HCT116 (cell line): Measurements from ENCODE around the gene LTO1. TPM values are rescaled to one million over a fixed set of nuclear protein-coding genes. Genes with fewer than 3 reads are reported as not detected.

Experiments
- ATAC-seq: fragments of 200-7000 bp; cut with Tn5 transposase; 2 replicates; pipeline ENCODE4 v1.9.1; 2020; ENCODE audit warnings: mild to moderate bottlenecking, moderate library complexity
- BruUV-seq: library from RNA; stranded (reverse); fragments of 400-500 nt; replicated peaks from 2 replicates; lab custom pipeline; 2021; lab: Mats Ljungman, UMichigan
- CTCF ChIA-PET: fragments of 300-600 bp; sonication (Branson Sonifier 250); formaldehyde crosslinking; loops from one replicate; lab custom pipeline; 2021; ENCODE audit warnings: antibody characterized with exemption; lab: Charles Lee
- POLR2A ChIA-PET: fragments of 300-600, 350-600 bp; sonication (Branson Sonifier 250); formaldehyde crosslinking; loops from one replicate; lab custom pipeline; 2021; ENCODE audit warnings: antibody characterized with exemption; lab: Charles Lee
- RAD21 ChIA-PET, 2 experiments: fragments of 300-600 bp; sonication (Branson Sonifier 250); formaldehyde crosslinking; loops; one replicate each; lab custom pipeline; 2023; ENCODE audit warnings: low total read pairs in 2 of 2; ENCODE audit not compliant: uncharacterized antibody in 2 of 2, unreplicated experiment in 2 of 2, low non-redundant PET in 1 of 2; lab: Charles Lee
- DNase-seq: peaks from one replicate; pipeline ENCODE4 v3.0.0-alpha.2; 2010; ENCODE audit warnings: low read depth, low spot score
- H2AFZ ChIP-seq: fragments of 200-600 bp; shearing (Covaris generic), sonication (generic); 2 replicates; pipeline ENCODE4 v1.6.1; 2017; ENCODE audit warnings: low read depth, mixed run types, mixed read lengths, antibody characterized with exemption, low read length; ENCODE audit not compliant: poor library complexity, severe bottlenecking
- H3K27ac ChIP-seq: 2 replicates; pipeline ENCODE4 v1.5.1; 2012; ENCODE audit warnings: low read depth, low read length
- H3K27me3 ChIP-seq: fragments of 200-600 bp; sonication (generic); 2 replicates; pipeline ENCODE4 v1.6.1; 2016; ENCODE audit warnings: mixed run types, low read length, mixed read lengths; ENCODE audit not compliant: insufficient read depth
- H3K36me3 ChIP-seq, 2 experiments: fragments of 200-500 bp in 1 of 2; fragments of 200-600 bp in 1 of 2; sonication (Bioruptor generic) in 1 of 2; sonication (generic) in 1 of 2; 2 replicates each; pipeline versions ENCODE4 v1.5.1 to v1.6.1; 2014 to 2016; ENCODE audit warnings: low read length in 2 of 2, inconsistent platforms in 1 of 2, mixed read lengths in 1 of 2, mixed run types in 1 of 2; ENCODE audit not compliant: insufficient read depth in 2 of 2, control insufficient read depth in 1 of 2
- H3K4me1 ChIP-seq, 2 experiments: fragments of 200-600 bp in 1 of 2; sonication (generic) in 1 of 2; 2 replicates each; pipeline versions ENCODE4 v1.5.1 to v1.6.1; 2012 to 2017; ENCODE audit warnings: low read length in 2 of 2, inconsistent platforms in 1 of 2, mild to moderate bottlenecking in 1 of 2, mixed read lengths in 1 of 2, mixed run types in 1 of 2, moderate library complexity in 1 of 2; ENCODE audit not compliant: insufficient read depth in 2 of 2, control insufficient read depth in 1 of 2
- H3K4me2 ChIP-seq: fragments of 200-600 bp; sonication (generic); 2 replicates; pipeline ENCODE4 v1.6.1; 2017; ENCODE audit warnings: mixed run types, low read length, mixed read lengths
- H3K4me3 ChIP-seq, 2 experiments: fragments of 200-600 bp in 1 of 2; sonication (generic) in 1 of 2; replicated peaks in 1 of 2; 2 replicates each; pipeline ENCODE4 v1.5.1; 2011 to 2016; ENCODE audit warnings: low read length in 2 of 2, control low read depth in 1 of 2, low read depth in 1 of 2, mild to moderate bottlenecking in 1 of 2, mixed read lengths in 1 of 2, mixed run types in 1 of 2
- H3K79me2 ChIP-seq: fragments of 200-600 bp; sonication (generic); 2 replicates; pipeline ENCODE4 v1.6.1; 2017; ENCODE audit warnings: mild to moderate bottlenecking, mixed run types, low read length, moderate library complexity, mixed read lengths; ENCODE audit not compliant: insufficient read depth
- H3K9ac ChIP-seq: fragments of 200-600 bp; sonication (generic); 2 replicates; pipeline ENCODE4 v1.6.1; 2016; ENCODE audit warnings: low read length, mixed read lengths
- H3K9me2 ChIP-seq: fragments of 200-600 bp; sonication (generic), shearing (Covaris generic); 2 replicates; pipeline ENCODE4 v1.6.1; 2017; ENCODE audit warnings: mixed run types, mild to moderate bottlenecking, moderate library complexity; ENCODE audit not compliant: insufficient read depth
- H3K9me3 ChIP-seq, 2 experiments: fragments of 200-500 bp in 1 of 2; fragments of 200-600 bp in 1 of 2; sonication (Bioruptor generic) in 1 of 2; sonication (generic) in 1 of 2; 2 replicates each; pipeline ENCODE4 v1.6.1; 2014 to 2017; ENCODE audit warnings: low read length in 2 of 2, mixed read lengths in 2 of 2, inconsistent platforms in 1 of 2, low read depth in 1 of 2, mild to moderate bottlenecking in 1 of 2, mixed run types in 1 of 2, moderate library complexity in 1 of 2; ENCODE audit not compliant: control insufficient read depth in 1 of 2, insufficient read depth in 1 of 2
- H4K20me1 ChIP-seq: fragments of 200-600 bp; sonication (generic), shearing (Covaris generic); 2 replicates; pipeline ENCODE4 v1.6.1; 2017; ENCODE audit warnings: mixed run types, mild to moderate bottlenecking, moderate library complexity; ENCODE audit not compliant: insufficient read depth
- EGR1 ChIP-seq: IDR thresholded peaks from 2 replicates; pipeline ENCODE4 v1.6.1; 2012; ENCODE audit warnings: low read depth
- ELF1 ChIP-seq: IDR thresholded peaks from 2 replicates; pipeline ENCODE4 v1.6.1; 2012; ENCODE audit warnings: low read depth, borderline replicate concordance
- EZH2 ChIP-seq: fragments of 200-600 bp; sonication (generic); IDR thresholded peaks from 2 replicates; pipeline ENCODE4 v1.6.1; 2017; ENCODE audit warnings: antibody characterized with exemption, mixed run types
- EZH2phosphoT487 ChIP-seq: fragments of 200-600 bp; IDR thresholded peaks from 2 replicates; pipeline ENCODE4 v1.6.1; 2018; ENCODE audit warnings: antibody characterized with exemption, borderline replicate concordance
- FOSL1 ChIP-seq: IDR thresholded peaks from 2 replicates; pipeline ENCODE4 v1.6.1; 2012; ENCODE audit warnings: low read depth
- JUND ChIP-seq: IDR thresholded peaks from 2 replicates; pipeline ENCODE4 v1.6.1; 2012
- RAD21 ChIP-seq: IDR thresholded peaks from 2 replicates; pipeline ENCODE4 v1.6.1; 2012; ENCODE audit warnings: low read depth, mild to moderate bottlenecking
- REST ChIP-seq: IDR thresholded peaks from 2 replicates; pipeline ENCODE4 v1.6.1; 2012; ENCODE audit warnings: low read depth
- SP1 ChIP-seq: IDR thresholded peaks from 2 replicates; pipeline ENCODE4 v1.6.1; 2012; ENCODE audit warnings: low read depth
- ZFX ChIP-seq: fragments of 450-650 bp; IDR thresholded peaks from 2 replicates; pipeline ENCODE4 v1.6.1; 2017
- intact Hi-C: fragments of 100-400 bp; cut with micrococcal nuclease; formaldehyde crosslinking; loops from 2 replicates; pipeline ENCODE4 v1.10.0; 2022
- total RNA-seq: library from RNA; stranded (reverse); gene quantifications from one replicate; pipeline ENCODE4 v1.2.1, GENCODE V29; 2021; ENCODE audit not compliant: unreplicated experiment

LTO1 gene
- total RNA-seq, 1 experiment from 2014 or later, result 21.3 TPM

GRCh38 chr11:69669486-69669885 is 5.7 kb downstream of the LTO1 start:
- ChIA-PET CTCF (interaction anchor here (1.0 to 3.0 kb wide), 6 partner anchors 10 to 568 kb away, joined by 3 to 24 read pairs (median 8); partner anchors contain the start of gene MYEOV), RAD21 (interaction anchor here (0.7 to 1.6 kb wide), 5 partner anchors 14 to 568 kb away, joined by 3 to 4 read pairs (median 3); no protein-coding TSS in a partner anchor), POLR2A (no interaction called here)
- no TSS peak for BruUV-seq
- H3K9me2 ChIP-seq, result no peaks in the 10 kb centered on the region
- H3K9ac ChIP-seq, result no peak overlapping the region
- H3K9me3 ChIP-seq, result no peaks in the 10 kb centered on the region
- intact Hi-C loops, result no loop called here
- H3K4me1 ChIP-seq, result peaks cover 6 to 24% of the 10 kb centered on the region in 2 experiments; a peak in 3 of 4 replicates
- no peak overlapping the region for H3K4me3 ChIP-seq
- ATAC-seq (no peak), DNase-seq (no peak)
- no peak overlapping the region for H3K27ac ChIP-seq
- no peaks in the 10 kb centered on the region for H3K27me3 ChIP-seq
- H4K20me1 ChIP-seq, result no peaks in the 10 kb centered on the region
- H3K36me3 ChIP-seq, result peaks cover 9 to 25% of the 10 kb centered on the region in 2 experiments; a peak in 3 of 4 replicates
- H3K79me2 ChIP-seq, result peaks cover 22% of the 10 kb centered on the region
- no peak overlapping the region for H3K4me2 ChIP-seq
- TF ChIP-seq EZH2, result no peak
- TF ChIP-seq JUND, result no peak
- no peak for TF ChIP-seq FOSL1
- no peak for TF ChIP-seq EGR1
- no peak for TF ChIP-seq EZH2phosphoT487
- no peak for TF ChIP-seq ELF1
- TF ChIP-seq RAD21, result no peak
- TF ChIP-seq, all 23 proteins: peak for 0
- H2AFZ ChIP-seq, result no peak overlapping the region

- peaks cover 9 to 21% of the 10 kb centered on the region in 2 experiments; a peak in 3 of 4 replicates for H3K36me3 ChIP-seq
- H3K27ac ChIP-seq, result no peak overlapping the region
- H2AFZ ChIP-seq, result no peak overlapping the region
- RAD21 ChIA-PET, result no interaction called here
- no peak overlapping the region for H3K4me3 ChIP-seq
- POLR2A ChIA-PET, result no interaction called here
- H3K9me3 ChIP-seq, result no peaks in the 10 kb centered on the region
- CTCF ChIA-PET, result interaction anchor here (1.7 to 3.0 kb wide), 2 partner anchors 375 to 566 kb away, joined by 4 to 11 read pairs; partner anchors contain the start of gene MYEOV
- H3K9ac ChIP-seq, result no peak overlapping the region
- H3K79me2 ChIP-seq, result peaks cover 6% of the 10 kb centered on the region
- H3K27me3 ChIP-seq, result no peaks in the 10 kb centered on the region
- H3K4me1 ChIP-seq, result peaks cover 0 to 10% of the 10 kb centered on the region in 2 experiments; a peak in 2 of 4 replicates
- H3K9me2 ChIP-seq, result no peaks in the 10 kb centered on the region
- no peaks in the 10 kb centered on the region for H4K20me1 ChIP-seq
- H3K4me2 ChIP-seq, result no peak overlapping the region
- no peak for TF ChIP-seq REST
- no peak for TF ChIP-seq SP1
- TF ChIP-seq ZFX, result no peak
- BruUV-seq, result no TSS peak
- intact Hi-C loops, result no loop called here
- DNase-seq, result no peak
- ATAC-seq, result no peak
Measured at GRCh38 chr11:69667619-69668604, 7.2 kb downstream of the LTO1 start.
